WI38 (cell line): ENCODE data around the gene DPAGT1.

Source experiments
- H3K4me3 ChIP-seq: 2 replicates; pipeline ENCODE4 v1.5.1; 2011; ENCODE audit warnings: low read depth, mild to moderate bottlenecking, control low read depth, low read length
- TF ChIP-seq, protein P1 (sequence below): IDR thresholded peaks from 2 replicates; pipeline ENCODE4 v1.5.1; 2012; ENCODE audit warnings: low read depth, mild to moderate bottlenecking, control low read depth, low read length

DPAGT1 gene

DNA sequence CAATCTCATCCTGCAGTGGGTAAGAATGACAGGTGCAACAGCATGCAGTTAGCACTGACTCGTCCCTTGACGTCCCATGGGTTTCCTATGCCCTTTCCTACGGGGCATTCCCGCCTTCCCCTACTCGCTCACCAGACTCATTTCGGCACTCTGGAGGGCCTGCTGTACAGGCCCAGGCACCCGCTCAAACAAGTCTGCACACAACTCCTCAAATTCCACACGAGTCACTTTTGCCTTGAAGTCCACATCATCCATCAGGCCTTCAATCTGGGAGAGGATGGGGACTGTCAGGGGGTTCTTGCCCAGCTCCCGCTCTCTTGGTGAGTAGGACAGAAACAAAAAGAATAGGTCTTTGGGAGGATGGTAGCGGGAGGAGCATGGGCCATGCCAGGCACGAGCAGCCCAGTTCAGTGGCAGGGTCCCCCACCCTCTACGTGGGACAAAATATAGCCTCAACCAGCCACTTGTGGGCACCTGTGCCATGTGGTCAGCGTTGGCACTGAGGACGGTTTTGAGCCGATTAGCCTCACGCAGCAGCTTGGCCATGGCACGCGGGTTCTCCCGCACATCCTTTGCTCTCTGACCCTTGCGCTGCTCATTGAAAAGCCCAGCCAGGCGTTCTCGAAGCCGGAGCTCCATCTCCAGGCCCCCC lies 49.4 kb downstream of the DPAGT1 start:
- TF ChIP-seq, protein P1, sequence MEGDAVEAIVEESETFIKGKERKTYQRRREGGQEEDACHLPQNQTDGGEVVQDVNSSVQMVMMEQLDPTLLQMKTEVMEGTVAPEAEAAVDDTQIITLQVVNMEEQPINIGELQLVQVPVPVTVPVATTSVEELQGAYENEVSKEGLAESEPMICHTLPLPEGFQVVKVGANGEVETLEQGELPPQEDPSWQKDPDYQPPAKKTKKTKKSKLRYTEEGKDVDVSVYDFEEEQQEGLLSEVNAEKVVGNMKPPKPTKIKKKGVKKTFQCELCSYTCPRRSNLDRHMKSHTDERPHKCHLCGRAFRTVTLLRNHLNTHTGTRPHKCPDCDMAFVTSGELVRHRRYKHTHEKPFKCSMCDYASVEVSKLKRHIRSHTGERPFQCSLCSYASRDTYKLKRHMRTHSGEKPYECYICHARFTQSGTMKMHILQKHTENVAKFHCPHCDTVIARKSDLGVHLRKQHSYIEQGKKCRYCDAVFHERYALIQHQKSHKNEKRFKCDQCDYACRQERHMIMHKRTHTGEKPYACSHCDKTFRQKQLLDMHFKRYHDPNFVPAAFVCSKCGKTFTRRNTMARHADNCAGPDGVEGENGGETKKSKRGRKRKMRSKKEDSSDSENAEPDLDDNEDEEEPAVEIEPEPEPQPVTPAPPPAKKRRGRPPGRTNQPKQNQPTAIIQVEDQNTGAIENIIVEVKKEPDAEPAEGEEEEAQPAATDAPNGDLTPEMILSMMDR, result no peak

DNA sequence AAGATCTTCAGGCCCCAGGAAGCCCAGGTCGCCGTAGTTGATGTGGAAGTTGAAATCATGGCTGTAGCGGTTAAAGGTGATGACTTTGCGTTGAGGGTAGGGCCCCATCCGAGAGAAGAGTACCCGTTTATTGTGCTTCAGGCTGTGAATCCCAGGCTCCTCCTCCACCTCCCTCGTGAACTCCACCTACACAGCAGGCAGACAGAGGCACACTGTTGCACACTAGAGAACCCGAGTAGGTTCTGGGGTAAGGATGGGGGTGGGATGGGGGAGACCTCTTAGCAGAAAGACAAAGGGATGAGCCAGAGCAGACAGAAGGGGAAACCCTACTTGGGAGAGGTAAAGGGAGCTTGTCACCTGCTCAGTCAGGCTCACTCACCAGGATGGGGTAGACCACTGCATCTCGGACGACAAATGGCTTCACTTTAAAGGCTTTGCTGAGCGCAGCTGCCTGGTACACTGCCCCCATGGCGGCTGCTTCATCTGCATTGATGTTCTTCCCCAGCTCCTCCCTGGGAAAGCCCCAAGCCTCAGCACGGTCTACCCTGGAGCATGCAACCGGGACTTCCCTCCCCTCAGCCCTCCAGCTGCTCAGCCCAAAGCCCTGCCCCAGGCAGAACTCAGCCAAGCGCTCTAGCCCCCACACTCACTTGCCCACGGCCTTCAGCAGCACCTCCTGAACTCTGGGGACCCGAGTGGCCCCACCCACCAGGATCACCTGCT lies 50.1 kb downstream of the DPAGT1 start:
- TF ChIP-seq, protein P1, result no peak
- no peak overlapping the region for H3K4me3 ChIP-seq

More for the DNA sequence above, 49.4 kb downstream of the DPAGT1 start:
- no peak overlapping the region for H3K4me3 ChIP-seq

DNA sequence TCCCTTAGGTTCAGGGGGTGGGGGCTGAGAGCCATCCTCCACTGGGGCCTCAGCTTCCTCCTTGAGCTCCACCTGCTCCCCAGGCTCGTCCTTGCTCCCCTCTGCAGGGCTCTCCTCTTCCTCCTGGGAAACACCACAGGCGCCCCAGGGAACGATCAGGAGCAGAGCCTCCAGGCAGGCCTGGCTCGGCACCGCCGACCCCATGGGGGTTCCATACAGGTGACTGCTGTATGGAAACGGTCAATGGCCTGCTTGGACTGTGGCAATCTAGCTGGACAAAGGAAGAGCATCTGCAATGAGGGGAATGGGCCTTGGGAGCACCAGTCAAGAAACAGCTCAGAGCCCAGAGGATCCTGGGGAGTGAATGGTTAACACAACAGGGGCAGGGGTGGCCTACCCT lies 52.6 kb downstream of the DPAGT1 start:
- no peak overlapping the region for H3K4me3 ChIP-seq
- TF ChIP-seq, protein P1, result no peak

DNA sequence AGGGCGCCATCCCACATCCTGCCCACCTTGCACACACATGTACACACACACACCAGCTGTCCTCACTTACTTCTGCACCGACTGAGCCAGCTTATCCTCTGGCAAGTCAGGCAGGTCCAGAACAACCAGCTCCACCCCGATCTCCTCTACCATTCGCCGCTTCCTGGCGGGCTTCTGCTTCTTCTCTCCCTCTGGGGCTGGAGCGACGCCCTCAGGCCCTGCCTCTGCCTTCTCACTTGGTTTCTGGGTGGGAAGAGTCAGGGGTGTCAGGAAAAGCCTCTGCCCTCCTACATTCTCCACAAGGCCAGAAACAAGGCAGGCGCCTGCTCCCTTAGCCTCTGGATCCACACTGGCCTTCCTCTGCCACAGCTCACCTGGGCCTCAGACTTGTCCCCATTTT lies 53.0 kb downstream of the DPAGT1 start:
- H3K4me3 ChIP-seq, result no peak overlapping the region
- TF ChIP-seq, protein P1, result no peak

DNA sequence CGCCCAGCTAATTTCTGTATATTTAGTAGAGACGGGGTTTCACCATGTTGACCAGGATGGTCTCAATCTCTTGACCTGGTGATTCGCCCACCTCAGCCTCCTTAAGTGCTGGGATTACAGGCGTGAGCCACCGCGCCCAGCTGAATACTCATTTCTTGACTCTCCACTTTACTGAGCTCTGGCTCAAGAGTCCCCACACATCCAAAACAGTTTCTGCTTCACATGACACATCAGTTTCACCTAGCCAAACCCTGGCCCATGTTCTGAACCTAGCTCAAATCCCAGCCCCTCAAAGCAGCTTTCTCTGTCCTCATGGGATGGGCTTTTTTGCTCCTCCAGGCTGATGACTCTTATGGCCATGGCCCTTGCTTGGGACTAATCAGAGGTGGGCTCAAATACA lies 54.4 kb downstream of the DPAGT1 start:
- H3K4me3 ChIP-seq, result no peak overlapping the region
- TF ChIP-seq, protein P1, result no peak
